GM12878 (cell line): ENCODE data around the gene SQSTM1.

Experiments
- BHLHE40 ChIP-seq, 2 experiments: fragments of 450-650 bp in 1 of 2; IDR thresholded peaks; 2 replicates each; pipeline ENCODE4 v1.6.1; 2011 to 2017; ENCODE audit warnings: low read depth in 2 of 2, borderline replicate concordance in 1 of 2, improper control_type of control experiment in 1 of 2, low read length in 1 of 2, mild to moderate bottlenecking in 1 of 2
- BRCA1 ChIP-seq: IDR thresholded peaks from 2 replicates; pipeline ENCODE4 v1.6.1; 2011; ENCODE audit warnings: low read depth, low read length, improper control_type of control experiment
- CBX3 ChIP-seq: fragments of 200-600 bp; sonication (generic); IDR thresholded peaks from 2 replicates; pipeline ENCODE4 v1.6.1; 2016; ENCODE audit warnings: low read depth, borderline replicate concordance
- EP300 ChIP-seq, 2 experiments: fragments of 150-350 bp in 1 of 2; IDR thresholded peaks; 2 replicates each; pipeline ENCODE4 v1.6.1; 2011 to 2012; ENCODE audit warnings: low read depth in 2 of 2, low read length in 2 of 2, borderline replicate concordance in 1 of 2, improper control_type of control experiment in 1 of 2, inconsistent platforms in 1 of 2; ENCODE audit not compliant: control insufficient read depth in 1 of 2
- EZH2 ChIP-seq: IDR thresholded peaks from 2 replicates; pipeline ENCODE4 v1.6.1; 2012; ENCODE audit warnings: low read depth, mild to moderate bottlenecking, control low read depth, inconsistent platforms, low read length, borderline replicate concordance; ENCODE audit not compliant: control insufficient read depth
- FOXM1 ChIP-seq: IDR thresholded peaks from 2 replicates; pipeline ENCODE4 v1.6.1; 2012; ENCODE audit warnings: low read depth, mild to moderate bottlenecking, inconsistent platforms, low read length, moderate library complexity
- POLR2AphosphoS5 ChIP-seq: IDR thresholded peaks from 2 replicates; pipeline ENCODE4 v1.6.1; 2011; ENCODE audit warnings: mild to moderate bottlenecking, low read length, inconsistent platforms
- RCOR1 ChIP-seq: conservative IDR thresholded peaks from 2 replicates; pipeline ENCODE4 v1.6.1; 2012; ENCODE audit warnings: low read depth, low read length, improper control_type of control experiment
- TF ChIP-seq, protein P1 (sequence below), 3 experiments: IDR thresholded peaks in 2 of 3; conservative IDR thresholded peaks in 1 of 3; 2 replicates each; pipeline ENCODE4 v1.5.1; 2011; ENCODE audit warnings: low read depth in 3 of 3, low read length in 3 of 3, mild to moderate bottlenecking in 3 of 3, control low read depth in 2 of 3, moderate library complexity in 2 of 3, inconsistent platforms in 1 of 3, mixed read lengths in 1 of 3; ENCODE audit not compliant: control insufficient read depth in 2 of 3, insufficient read depth in 1 of 3; ENCODE audit errors: extremely low read depth in 1 of 3
- TF ChIP-seq, protein P2 (sequence below): IDR thresholded peaks from 2 replicates; pipeline ENCODE4 v1.6.1; 2012; ENCODE audit warnings: low read length, inconsistent platforms

DNA sequence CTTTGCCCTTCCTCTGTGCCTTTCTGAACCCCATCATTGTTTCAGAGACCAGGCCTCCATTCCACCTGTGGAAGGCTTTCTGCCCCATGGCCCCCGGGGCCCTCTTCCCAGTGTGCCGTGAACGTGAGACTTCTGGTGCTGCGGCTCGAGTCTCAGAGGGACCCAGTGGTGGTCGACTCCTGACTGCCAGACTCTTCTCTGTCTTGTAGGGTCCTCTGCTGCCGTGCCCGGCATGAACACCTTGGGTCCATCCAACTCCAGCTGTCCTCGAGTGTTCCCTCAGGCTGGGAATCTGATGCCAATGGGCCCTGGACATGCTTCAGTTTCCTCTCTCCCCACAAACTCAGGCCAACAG is 47.0 kb upstream of the SQSTM1 start:
- TF ChIP-seq, protein P1, sequence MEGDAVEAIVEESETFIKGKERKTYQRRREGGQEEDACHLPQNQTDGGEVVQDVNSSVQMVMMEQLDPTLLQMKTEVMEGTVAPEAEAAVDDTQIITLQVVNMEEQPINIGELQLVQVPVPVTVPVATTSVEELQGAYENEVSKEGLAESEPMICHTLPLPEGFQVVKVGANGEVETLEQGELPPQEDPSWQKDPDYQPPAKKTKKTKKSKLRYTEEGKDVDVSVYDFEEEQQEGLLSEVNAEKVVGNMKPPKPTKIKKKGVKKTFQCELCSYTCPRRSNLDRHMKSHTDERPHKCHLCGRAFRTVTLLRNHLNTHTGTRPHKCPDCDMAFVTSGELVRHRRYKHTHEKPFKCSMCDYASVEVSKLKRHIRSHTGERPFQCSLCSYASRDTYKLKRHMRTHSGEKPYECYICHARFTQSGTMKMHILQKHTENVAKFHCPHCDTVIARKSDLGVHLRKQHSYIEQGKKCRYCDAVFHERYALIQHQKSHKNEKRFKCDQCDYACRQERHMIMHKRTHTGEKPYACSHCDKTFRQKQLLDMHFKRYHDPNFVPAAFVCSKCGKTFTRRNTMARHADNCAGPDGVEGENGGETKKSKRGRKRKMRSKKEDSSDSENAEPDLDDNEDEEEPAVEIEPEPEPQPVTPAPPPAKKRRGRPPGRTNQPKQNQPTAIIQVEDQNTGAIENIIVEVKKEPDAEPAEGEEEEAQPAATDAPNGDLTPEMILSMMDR (IDR thresholded peaks at IDR 0.05 in 2 of 3, conservative IDR thresholded peaks at IDR 0.05 in 1 of 3; ENCODE audit: control insufficient read depth in 2 of 3, extremely low read depth in 1 of 3, insufficient read depth in 1 of 3, low read depth in 3 of 3, low read length in 3 of 3), result no peak
- TF ChIP-seq BRCA1 (no peak), FOXM1 (no peak), EZH2 (no peak), RCOR1 (no peak), POLR2AphosphoS5 (no peak), BHLHE40 (IDR thresholded peaks at IDR 0.05; ENCODE audit: borderline replicate concordance in 1 of 2, low read depth in 2 of 2, low read length in 1 of 2) (no peak), EP300 (IDR thresholded peaks at IDR 0.05; ENCODE audit: borderline replicate concordance in 1 of 2, control insufficient read depth in 1 of 2, low read depth in 2 of 2, low read length in 2 of 2) (no peak), CBX3 (no peak)
- TF ChIP-seq, protein P2, sequence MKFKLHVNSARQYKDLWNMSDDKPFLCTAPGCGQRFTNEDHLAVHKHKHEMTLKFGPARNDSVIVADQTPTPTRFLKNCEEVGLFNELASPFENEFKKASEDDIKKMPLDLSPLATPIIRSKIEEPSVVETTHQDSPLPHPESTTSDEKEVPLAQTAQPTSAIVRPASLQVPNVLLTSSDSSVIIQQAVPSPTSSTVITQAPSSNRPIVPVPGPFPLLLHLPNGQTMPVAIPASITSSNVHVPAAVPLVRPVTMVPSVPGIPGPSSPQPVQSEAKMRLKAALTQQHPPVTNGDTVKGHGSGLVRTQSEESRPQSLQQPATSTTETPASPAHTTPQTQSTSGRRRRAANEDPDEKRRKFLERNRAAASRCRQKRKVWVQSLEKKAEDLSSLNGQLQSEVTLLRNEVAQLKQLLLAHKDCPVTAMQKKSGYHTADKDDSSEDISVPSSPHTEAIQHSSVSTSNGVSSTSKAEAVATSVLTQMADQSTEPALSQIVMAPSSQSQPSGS, result no peak
